H1 (cell line): ENCODE results near the gene SLCO2A1. TPM values are rescaled to one million over a fixed set of nuclear protein-coding genes. Genes with fewer than 3 reads are reported as not detected.

Experiments
- CTCF ChIA-PET: fragments of 300-600 bp; sonication (Branson Sonifier 250); formaldehyde crosslinking; loops from one replicate; lab custom pipeline; 2021; ENCODE audit not compliant: partially characterized antibody; lab: Charles Lee
- POLR2A ChIA-PET: fragments of 300-600 bp; sonication (Branson Sonifier 250); formaldehyde crosslinking; loops from one replicate; lab custom pipeline; 2021; ENCODE audit warnings: inconsistent platforms; ENCODE audit not compliant: partially characterized antibody; lab: Charles Lee
- DNase-seq, 2 experiments: peaks; one replicate each; pipeline versions ENCODE4 v3.0.0 to v3.0.0-alpha.2; 2010 to 2022; ENCODE audit warnings: low spot score in 2 of 2, low read depth in 1 of 2, mixed read lengths in 1 of 2
- FAIRE-seq: peaks from 2 replicates; lab custom pipeline; 2011; peaks lifted over from hg19 to GRCh38; lab: Jason Lieb, UNC
- H2AFZ ChIP-seq: 2 replicates; pipeline ENCODE4 v1.8.1; 2012; ENCODE audit warnings: low read length, inconsistent platforms
- H2AK5ac ChIP-seq: 2 replicates; pipeline ENCODE4 v1.6.1; 2013; ENCODE audit warnings: low read depth, low read length
- H2BK120ac ChIP-seq: replicated peaks from 2 replicates; pipeline ENCODE3; 2013; ENCODE audit warnings: low read depth, low read length, inconsistent platforms
- H2BK12ac ChIP-seq: 2 replicates; pipeline ENCODE4 v1.6.1; 2013; ENCODE audit warnings: low read depth, low read length
- H2BK15ac ChIP-seq: 2 replicates; pipeline ENCODE4 v1.6.1; 2013; ENCODE audit warnings: low read length
- H2BK20ac ChIP-seq: 2 replicates; pipeline ENCODE4 v1.6.1; 2013; ENCODE audit warnings: low read length
- H2BK5ac ChIP-seq: 2 replicates; pipeline ENCODE4 v1.6.1; 2013; ENCODE audit warnings: low read depth, low read length
- H3K14ac ChIP-seq: 2 replicates; pipeline ENCODE4 v1.6.1; 2013; ENCODE audit warnings: inconsistent platforms; ENCODE audit not compliant: insufficient read length
- H3K18ac ChIP-seq: 2 replicates; pipeline ENCODE4 v1.6.1; 2013; ENCODE audit warnings: low read length; ENCODE audit errors: extremely low read depth
- H3K23ac ChIP-seq: 2 replicates; pipeline ENCODE4 v1.6.1; 2013; ENCODE audit warnings: inconsistent platforms; ENCODE audit not compliant: insufficient read length
- H3K23me2 ChIP-seq: 2 replicates; pipeline ENCODE4 v1.6.1; 2013; ENCODE audit warnings: low read depth, low read length
- H3K27ac ChIP-seq: 2 replicates; pipeline ENCODE4 v1.6.1; 2011; ENCODE audit warnings: low read depth, low read length, inconsistent platforms
- H3K27me3 ChIP-seq, 4 experiments: replicated peaks in 1 of 4; 1 replicate in 1 of 4; 2 replicates in 3 of 4; pipeline versions ENCODE4 v1.6.1 to v1.8.1; 2011 to 2013; ENCODE audit warnings: low read length in 3 of 4, mild to moderate bottlenecking in 3 of 4, inconsistent platforms in 2 of 4, mixed read lengths in 2 of 4, moderate library complexity in 1 of 4; ENCODE audit not compliant: control insufficient read depth in 3 of 4, insufficient read depth in 3 of 4; ENCODE audit errors: extremely low read depth in 1 of 4
- H3K36me3 ChIP-seq, 4 experiments: 2 replicates each; pipeline versions ENCODE4 v1.6.1 to v1.8.1; 2011 to 2013; ENCODE audit warnings: mild to moderate bottlenecking in 4 of 4, low read length in 3 of 4, moderate library complexity in 2 of 4, control low read depth in 1 of 4, inconsistent platforms in 1 of 4; ENCODE audit not compliant: insufficient read depth in 4 of 4, control insufficient read depth in 2 of 4
- H3K4ac ChIP-seq: replicated peaks from 2 replicates; pipeline ENCODE3; 2013; ENCODE audit warnings: low read length, low read depth, mixed read lengths, inconsistent platforms; ENCODE audit not compliant: insufficient read length
- H3K4me1 ChIP-seq, 4 experiments: replicated peaks in 1 of 4; 1 replicate in 1 of 4; 2 replicates in 3 of 4; pipeline versions ENCODE4 v1.6.1 to v1.8.1; 2011 to 2013; ENCODE audit warnings: low read length in 3 of 4, inconsistent platforms in 2 of 4, mixed read lengths in 1 of 4; ENCODE audit not compliant: insufficient read depth in 4 of 4, control insufficient read depth in 3 of 4
- H3K4me2 ChIP-seq, 2 experiments: 2 replicates each; pipeline versions ENCODE4 v1.6.1 to v1.8.1; 2011 to 2013; ENCODE audit warnings: low read depth in 2 of 2, low read length in 2 of 2, control low read depth in 1 of 2, inconsistent platforms in 1 of 2, mild to moderate bottlenecking in 1 of 2; ENCODE audit not compliant: insufficient read depth in 1 of 2
- H3K4me3 ChIP-seq, 4 experiments: fragments of 200-600, 300-600 bp in 1 of 4; sonication (generic), shearing (Covaris generic), sonication (Bioruptor Twin) in 1 of 4; 2 replicates each; pipeline versions ENCODE4 v1.5.1 to v1.8.1; 2011 to 2016; ENCODE audit warnings: low read length in 4 of 4, low read depth in 3 of 4, control low read depth in 2 of 4, inconsistent platforms in 2 of 4, mild to moderate bottlenecking in 2 of 4, mixed read lengths in 1 of 4, moderate library complexity in 1 of 4; ENCODE audit not compliant: insufficient read depth in 2 of 4; ENCODE audit errors: extremely low read depth in 1 of 4
- H3K56ac ChIP-seq: replicated peaks from 2 replicates; pipeline ENCODE3; 2013; ENCODE audit warnings: low read depth, mild to moderate bottlenecking, mixed read lengths, low read length, inconsistent platforms; ENCODE audit not compliant: insufficient read length
- H3K79me1 ChIP-seq: 2 replicates; pipeline ENCODE4 v1.6.1; 2013; ENCODE audit warnings: low read depth, low read length, control low read depth
- H3K79me2 ChIP-seq, 2 experiments: 2 replicates each; pipeline versions ENCODE4 v1.6.1 to v1.8.1; 2012 to 2013; ENCODE audit warnings: low read length in 2 of 2, mild to moderate bottlenecking in 2 of 2, inconsistent platforms in 1 of 2; ENCODE audit not compliant: insufficient read depth in 2 of 2, control insufficient read depth in 1 of 2
- H3K9ac ChIP-seq, 4 experiments: replicated peaks in 1 of 4; 1 replicate in 1 of 4; 2 replicates in 3 of 4; pipeline versions ENCODE4 v1.6.1 to v1.8.1; 2011 to 2013; ENCODE audit warnings: low read depth in 3 of 4, low read length in 3 of 4, control low read depth in 2 of 4, mild to moderate bottlenecking in 2 of 4, moderate library complexity in 2 of 4, inconsistent platforms in 1 of 4; ENCODE audit errors: extremely low read depth in 1 of 4
- H3K9me3 ChIP-seq, 2 experiments: 2 replicates each; pipeline versions ENCODE4 v1.6.1 to v1.8.1; 2012 to 2013; ENCODE audit warnings: mild to moderate bottlenecking in 2 of 2, moderate library complexity in 2 of 2, control low read depth in 1 of 2, inconsistent platforms in 1 of 2, low read depth in 1 of 2, low read length in 1 of 2, mixed read lengths in 1 of 2; ENCODE audit not compliant: insufficient read depth in 2 of 2
- H4K20me1 ChIP-seq, 2 experiments: replicated peaks in 1 of 2; 2 replicates each; pipeline versions ENCODE3 to v1.8.1; 2011 to 2013; ENCODE audit warnings: inconsistent platforms in 2 of 2, low read length in 2 of 2, mild to moderate bottlenecking in 1 of 2; ENCODE audit not compliant: insufficient read depth in 2 of 2, control insufficient read depth in 1 of 2
- H4K5ac ChIP-seq: 2 replicates; pipeline ENCODE4 v1.6.1; 2013; ENCODE audit warnings: low read length, low read depth, mixed read lengths, inconsistent platforms; ENCODE audit not compliant: insufficient read length
- H4K8ac ChIP-seq: 2 replicates; pipeline ENCODE4 v1.8.0; 2013; ENCODE audit warnings: mild to moderate bottlenecking, moderate library complexity, low read length, inconsistent platforms; ENCODE audit not compliant: insufficient read depth; ENCODE audit errors: extremely low read depth
- H4K91ac ChIP-seq: replicated peaks from 2 replicates; pipeline ENCODE3; 2013; ENCODE audit warnings: low read length, mixed read lengths, inconsistent platforms; ENCODE audit not compliant: insufficient read length
- BACH1 ChIP-seq: IDR thresholded peaks from 2 replicates; pipeline ENCODE4 v1.6.1; 2012; ENCODE audit warnings: low read length, improper control_type of control experiment
- BCL11A ChIP-seq, 2 experiments: IDR thresholded peaks; one replicate each; pipeline ENCODE4 v1.6.1; 2011; ENCODE audit warnings: low read depth in 2 of 2, low read length in 2 of 2, mild to moderate bottlenecking in 2 of 2
- EZH2 ChIP-seq: fragments of 200-600 bp; sonication (generic); IDR thresholded peaks from 2 replicates; pipeline ENCODE4 v1.7.1; 2012; ENCODE audit warnings: low read depth, mild to moderate bottlenecking, moderate library complexity, low read length, inconsistent platforms; ENCODE audit not compliant: severe bottlenecking
- JUN ChIP-seq: IDR thresholded peaks from 2 replicates; pipeline ENCODE4 v1.6.1; 2011; ENCODE audit warnings: low read depth, mild to moderate bottlenecking, improper control_type of control experiment, low read length
- MAFK ChIP-seq: IDR thresholded peaks from 2 replicates; pipeline ENCODE4 v1.6.1; 2012; ENCODE audit warnings: low read depth, mild to moderate bottlenecking, improper control_type of control experiment, low read length
- PHF8 ChIP-seq: fragments of 200-600 bp; sonication (generic); conservative IDR thresholded peaks from 2 replicates; pipeline ENCODE4 v1.7.1; 2012; ENCODE audit warnings: low read depth, mild to moderate bottlenecking, inconsistent platforms, low read length, moderate library complexity
- TAF1 ChIP-seq: IDR thresholded peaks from 2 replicates; pipeline ENCODE4 v1.6.1; 2011; ENCODE audit warnings: mild to moderate bottlenecking, low read depth, low read length
- WGBS, 2 experiments: shearing (Covaris generic) in 1 of 2; methylation state at CpG; one replicate each; pipeline versions ENCODE4 v1.1.6 to v1.1.7; 2013 to 2015; ENCODE audit warnings: low lambda C conversion rate in 2 of 2, mixed read lengths in 2 of 2, inconsistent platforms in 1 of 2, low coverage in 1 of 2, missing lambda C conversion rate in 1 of 2; ENCODE audit not compliant: insufficient replicate concordance in 2 of 2, insufficient coverage in 1 of 2, insufficient read length in 1 of 2; ENCODE audit errors: extremely low coverage in 1 of 2, missing lambda C conversion rate in 1 of 2; 5-methylcytosine and 5-hydroxymethylcytosine counted together
- polyA plus RNA-seq, 7 experiments: library from polyadenylated mRNA; depleted of rRNA in 3 of 7; stranded (reverse) in 5 of 7; unstranded in 2 of 7; fragments of >200 nt in 5 of 7; fragments of 200-250 nt in 2 of 7; gene quantifications; 1 replicate in 5 of 7; 2 replicates in 1 of 7; 4 replicates in 1 of 7; pipeline versions ENCODE4 v1.2.1 to v1.2.3, GENCODE V29; 2011 to 2013; ENCODE audit warnings: missing spikeins in 2 of 7, mixed read lengths in 2 of 7
- total RNA-seq: library from RNA; stranded (reverse); fragmentation: NEBNext Ultra II Directional; extraction: Animal tissue kit (Norgen Biotek cat#: 25700); gene quantifications from 2 replicates; pipeline ENCODE4 v1.2.1, GENCODE V29; 2021

Gene SLCO2A1
- total and polyA plus RNA-seq, 2 of the 8 experiments (the other 6 are each of a cell fraction or from before 2014, with no cell fraction given): 1.1 to 2.3 TPM

GRCh38 chr3:133905376-133905775 is 124.3 kb downstream of the SLCO2A1 start:
- no peak overlapping the region for H3K4me3 ChIP-seq
- H3K14ac ChIP-seq: no peak overlapping the region
- no peak overlapping the region for H3K18ac ChIP-seq
- H4K5ac ChIP-seq: no peak overlapping the region
- TF ChIP-seq BACH1 (no peak), EZH2 (no peak), PHF8 (no peak), BCL11A (IDR thresholded peaks at IDR 0.05; ENCODE audit: low read depth in 2 of 2, low read length in 2 of 2) (no peak), MAFK (no peak), TAF1 (no peak), JUN (no peak)
- TF ChIP-seq, all 59 proteins: peak for 0
- H3K23ac ChIP-seq: no peak overlapping the region
- WGBS, 2 experiments: 78% methylated on average over 3 of the region's 3 CpGs; no CpG with 5 or more reads in 1 of the 2 experiments
- no peak overlapping the region for H4K91ac ChIP-seq
- H3K9me3 ChIP-seq: no peaks in the 10 kb centered on the region; a peak in 1 of 4 replicates
- ChIA-PET POLR2A (interaction anchor here (1.1 to 1.8 kb wide), 2 partner anchors 8 to 83 kb away, joined by 4 to 5 read pairs; no protein-coding TSS in a partner anchor), CTCF (interaction anchor here (0.7 to 1.8 kb wide), 5 partner anchors 9 to 87 kb away, joined by 3 to 4 read pairs (median 3); no protein-coding TSS in a partner anchor)
- H3K79me2 ChIP-seq: no peaks in the 10 kb centered on the region
- no peak overlapping the region for H3K56ac ChIP-seq
- H3K4ac ChIP-seq: no peak overlapping the region
- H3K27ac ChIP-seq: no peak overlapping the region
- no peak overlapping the region for H2BK12ac ChIP-seq
- H4K20me1 ChIP-seq: no peaks in the 10 kb centered on the region
- no peaks in the 10 kb centered on the region for H3K4me1 ChIP-seq
- H3K27me3 ChIP-seq: no peaks in the 10 kb centered on the region
- no peaks in the 10 kb centered on the region for H3K23me2 ChIP-seq
- no peak overlapping the region for H3K4me2 ChIP-seq
- H2BK20ac ChIP-seq: no peak overlapping the region
- H3K36me3 ChIP-seq: no peaks in the 10 kb centered on the region
- no peak overlapping the region for H2AK5ac ChIP-seq
- FAIRE-seq (no peak), DNase-seq (peak in 1 of 2 experiments; percentile 41)
- no peak overlapping the region for H3K9ac ChIP-seq
- no peak overlapping the region for H4K8ac ChIP-seq
- no peak overlapping the region for H2BK15ac ChIP-seq
- H2BK5ac ChIP-seq: no peak overlapping the region
- H3K79me1 ChIP-seq: no peaks in the 10 kb centered on the region
- H2AFZ ChIP-seq: no peak overlapping the region
- no peak overlapping the region for H2BK120ac ChIP-seq
